Prostate gland (tissue), 2 donors: ENCODE results near the gene ALAD. TPM values are rescaled to one million over a fixed set of nuclear protein-coding genes. Genes with fewer than 3 reads are reported as not detected.

Experiments
- DNase-seq: peaks from one replicate; pipeline ENCODE4 v3.0.0-alpha.2; 2019; ENCODE audit warnings: low spot score
- H3K27ac ChIP-seq, 2 donors: fragments of 200-600 bp; sonication (generic); 2 replicates each; pipeline ENCODE4 v1.5.1; 2017 to 2019
- H3K27me3 ChIP-seq: fragments of 200-600 bp; sonication (generic); replicated peaks from 2 replicates; pipeline ENCODE4 v1.5.1; 2019; ENCODE audit not compliant: insufficient read depth
- H3K36me3 ChIP-seq, 2 donors: fragments of 200-600 bp; sonication (generic); 1 replicate in 1 of 2; 2 replicates in 1 of 2; pipeline versions ENCODE4 v1.5.1 to v1.8.1; 2017 to 2019
- H3K4me1 ChIP-seq: fragments of 200-600 bp; sonication (generic); replicated peaks from 2 replicates; pipeline ENCODE4 v1.5.1; 2019
- H3K4me3 ChIP-seq, 2 donors: fragments of 200-600 bp; sonication (generic); 2 replicates each; pipeline ENCODE4 v1.5.1; 2017 to 2019
- H3K9me3 ChIP-seq: fragments of 200-600 bp; sonication (generic); 2 replicates; pipeline ENCODE4 v1.5.1; 2017
- POLR2A ChIP-seq: fragments of 450-650 bp; IDR thresholded peaks from one replicate; pipeline ENCODE4 v1.6.1; 2016; ENCODE audit warnings: antibody characterized with exemption, mild to moderate bottlenecking
- POLR2AphosphoS5 ChIP-seq: sonication (generic); formaldehyde crosslinking; IDR thresholded peaks from one replicate; pipeline ENCODE4 v1.6.1; 2017; ENCODE audit warnings: antibody characterized with exemption
- WGBS: methylation state at CpG from one replicate; pipeline ENCODE4 v1.1.5; 2018; 5-methylcytosine and 5-hydroxymethylcytosine counted together
- intact Hi-C: fragments of 100-400 bp; cut with DNase I; formaldehyde crosslinking; loops from one replicate; pipeline ENCODE4 v1.14.2; 2022
- total RNA-seq, 2 donors: library from RNA; depleted of rRNA; stranded (reverse); fragments of >200 nt; gene quantifications; one replicate each; pipeline ENCODE4 v1.1.0, GENCODE V29; 2016
- TF ChIP-seq, protein P1 (sequence below), 4 experiments: fragments of 200-600 bp in 2 of 4; fragments of 450-650 bp in 2 of 4; sonication (generic) in 2 of 4; IDR thresholded peaks; 1 replicate in 3 of 4; 2 replicates in 1 of 4; pipeline ENCODE4 v1.5.1; 2016 to 2019; ENCODE audit warnings: antibody characterized with exemption in 4 of 4, mild to moderate bottlenecking in 2 of 4, moderate library complexity in 2 of 4

Gene ALAD
- total RNA-seq, 2 donors from 2014 or later: 59.8 to 103 TPM

DNA sequence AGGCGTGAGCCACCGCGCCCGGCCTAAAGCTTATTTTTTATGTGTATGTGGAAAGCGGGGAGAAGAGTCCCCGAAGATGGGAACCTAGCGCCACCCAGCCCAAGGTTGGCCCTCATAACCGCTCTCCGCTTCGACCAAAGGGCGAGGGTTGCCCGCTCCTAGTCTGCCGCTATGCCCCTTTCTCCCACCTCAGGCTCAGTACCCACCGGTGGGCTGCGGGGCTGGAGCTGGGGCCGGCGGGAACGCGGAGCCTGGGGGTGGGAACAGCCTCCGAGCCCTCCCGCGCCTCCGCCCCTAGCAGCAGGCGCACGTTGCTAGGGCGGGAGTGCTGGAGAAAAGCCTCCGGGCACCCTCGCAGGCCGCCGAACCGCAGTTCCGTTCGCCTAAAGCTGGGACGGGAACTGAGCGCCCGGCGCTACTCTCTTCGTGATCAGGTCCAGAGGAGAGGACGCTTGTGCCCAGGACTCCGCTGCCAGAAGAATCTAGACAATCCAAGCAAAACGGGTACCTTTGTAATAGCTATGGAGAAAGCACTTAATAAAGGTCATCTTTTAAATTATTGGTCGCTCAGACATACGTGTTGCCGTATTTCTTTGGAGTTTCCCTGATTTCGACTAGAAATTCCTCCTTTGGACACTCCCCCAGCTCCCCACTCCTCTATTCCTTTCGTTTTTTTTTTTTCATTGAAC is 60.9 kb downstream of the ALAD start, which contains the start of gene WDR31:
WDR31 (minus strand) TSS at position 265 of the 689 bp plus-strand sequence. CDS start 8,253 bp downstream, outside the sequence.
- under 1% methylated on average over 43 of the region's 46 CpGs for WGBS

DNA sequence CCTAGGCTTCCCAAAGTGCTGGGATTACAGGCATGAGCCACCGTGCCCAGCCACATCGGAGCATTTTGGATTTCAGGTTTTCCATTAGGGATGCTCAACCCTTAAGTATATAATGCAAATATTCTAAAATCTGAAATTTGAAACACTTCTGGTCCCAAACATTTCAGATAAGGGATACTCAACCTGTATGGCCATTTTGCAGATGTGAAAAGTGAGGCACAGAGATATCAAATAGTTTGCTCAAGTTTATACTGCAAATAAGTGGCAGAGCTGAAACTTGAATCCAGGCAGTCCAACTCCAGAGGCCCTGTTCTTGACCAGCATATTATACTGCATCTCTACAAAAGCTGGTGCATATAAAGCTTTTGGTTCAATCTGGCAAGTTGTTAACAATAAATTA is 63.4 kb downstream of the ALAD start:
- H3K4me3 ChIP-seq: no peak overlapping the region
- intact Hi-C loops: no loop called here
- H3K36me3 ChIP-seq: no peaks in the 10 kb centered on the region
- no peaks in the 10 kb centered on the region for H3K27me3 ChIP-seq
- no peak for TF ChIP-seq POLR2A
- TF ChIP-seq, protein P1, sequence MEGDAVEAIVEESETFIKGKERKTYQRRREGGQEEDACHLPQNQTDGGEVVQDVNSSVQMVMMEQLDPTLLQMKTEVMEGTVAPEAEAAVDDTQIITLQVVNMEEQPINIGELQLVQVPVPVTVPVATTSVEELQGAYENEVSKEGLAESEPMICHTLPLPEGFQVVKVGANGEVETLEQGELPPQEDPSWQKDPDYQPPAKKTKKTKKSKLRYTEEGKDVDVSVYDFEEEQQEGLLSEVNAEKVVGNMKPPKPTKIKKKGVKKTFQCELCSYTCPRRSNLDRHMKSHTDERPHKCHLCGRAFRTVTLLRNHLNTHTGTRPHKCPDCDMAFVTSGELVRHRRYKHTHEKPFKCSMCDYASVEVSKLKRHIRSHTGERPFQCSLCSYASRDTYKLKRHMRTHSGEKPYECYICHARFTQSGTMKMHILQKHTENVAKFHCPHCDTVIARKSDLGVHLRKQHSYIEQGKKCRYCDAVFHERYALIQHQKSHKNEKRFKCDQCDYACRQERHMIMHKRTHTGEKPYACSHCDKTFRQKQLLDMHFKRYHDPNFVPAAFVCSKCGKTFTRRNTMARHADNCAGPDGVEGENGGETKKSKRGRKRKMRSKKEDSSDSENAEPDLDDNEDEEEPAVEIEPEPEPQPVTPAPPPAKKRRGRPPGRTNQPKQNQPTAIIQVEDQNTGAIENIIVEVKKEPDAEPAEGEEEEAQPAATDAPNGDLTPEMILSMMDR (IDR thresholded peaks at IDR 0.05): no peak
- TF ChIP-seq POLR2AphosphoS5: no peak
- no peaks in the 10 kb centered on the region for H3K4me1 ChIP-seq
- no peak overlapping the region for H3K27ac ChIP-seq
- DNase-seq: no peak
- WGBS: 97% methylated on average over 2 of the region's 2 CpGs
- no peaks in the 10 kb centered on the region for H3K9me3 ChIP-seq

More for the DNA sequence above, 60.9 kb downstream of the ALAD start, which contains the start of gene WDR31:
- intact Hi-C loops: no loop called here
- Histone ChIP-seq H3K27ac (peak within 1 kb of the TSS; percentile 82 to 87), H3K4me1 (no peaks in the 10 kb centered on the region), H3K27me3 (no peaks in the 10 kb centered on the region), H3K36me3 (no peaks in the 10 kb centered on the region), H3K9me3 (no peaks in the 10 kb centered on the region), H3K4me3 (peak within 1 kb of the TSS; percentile 59 to 83)
- TF ChIP-seq POLR2AphosphoS5: peak; percentile 89
- TF ChIP-seq POLR2A: peak; percentile 44
- TF ChIP-seq, protein P1 (IDR thresholded peaks at IDR 0.05): peak in 1 of 4 experiments; percentile 9
- peak; percentile 77 for DNase-seq

Other genes starting within 250 kb of the ALAD start
- 10 to 100 TPM; 22.5 to 25.7 TPM for gene FKBP15, start 180.0 kb downstream of the ALAD start, total RNA-seq
- 10 to 100 TPM; 22.8 to 68.5 TPM for gene SLC31A1, start 179.7 kb downstream of the ALAD start, total RNA-seq
- 10 to 100 TPM; 17.8 to 21.2 TPM for gene CDC26, start 125.7 kb downstream of the ALAD start, total RNA-seq
- gene PRPF4, start 125.6 kb downstream of the ALAD start, total RNA-seq: 10 to 100 TPM; 25.0 to 27.1 TPM
- under 1 TPM in 1 of 2 donors, not detected in 1; 0.57 TPM for gene RNF183, start 97.9 kb downstream of the ALAD start, total RNA-seq
- gene WDR31, start 61.0 kb downstream of the ALAD start, total RNA-seq: 1 to 10 TPM; 5.1 to 6.4 TPM
- gene BSPRY, start 51.7 kb downstream of the ALAD start, total RNA-seq: 10 to 100 TPM in 1 of 2 donors, 1 to 10 TPM in 1; 8.4 to 21.8 TPM
- gene HDHD3, start 24.3 kb downstream of the ALAD start, total RNA-seq: 10 to 100 TPM; 52.2 to 72.1 TPM
- 10 to 100 TPM; 42.7 to 61.9 TPM for gene POLE3, start 9.4 kb upstream of the ALAD start, total RNA-seq
- 10 to 100 TPM in 1 of 2 donors, 1 to 10 TPM in 1; 3.7 to 11.0 TPM for gene C9orf43, start 9.5 kb upstream of the ALAD start, total RNA-seq
- 10 to 100 TPM; 26.5 to 98.9 TPM for gene RGS3, start 62.4 kb upstream of the ALAD start, total RNA-seq